Astrocyte of the cerebellum (primary cell): ENCODE results near the gene EME1.

ENCODE experiments used
- DNase-seq: peaks from one replicate; pipeline ENCODE4 v3.0.0-alpha.2; 2011; ENCODE audit warnings: low read depth
- H3K4me3 ChIP-seq: 2 replicates; pipeline ENCODE4 v1.5.1; 2011; ENCODE audit warnings: mild to moderate bottlenecking, low read depth, low read length, moderate library complexity
- in situ Hi-C: cut with HindIII; loops from 2 replicates; pipeline ENCODE4 v1.10.0; 2017; ENCODE audit warnings: low sequenced_read_pairs
- TF ChIP-seq, protein P1 (sequence below): IDR thresholded peaks from 2 replicates; pipeline ENCODE4 v1.5.1; 2012; ENCODE audit warnings: low read length, low read depth, moderate library complexity, mild to moderate bottlenecking; ENCODE audit errors: missing control alignments

EME1 gene

DNA sequence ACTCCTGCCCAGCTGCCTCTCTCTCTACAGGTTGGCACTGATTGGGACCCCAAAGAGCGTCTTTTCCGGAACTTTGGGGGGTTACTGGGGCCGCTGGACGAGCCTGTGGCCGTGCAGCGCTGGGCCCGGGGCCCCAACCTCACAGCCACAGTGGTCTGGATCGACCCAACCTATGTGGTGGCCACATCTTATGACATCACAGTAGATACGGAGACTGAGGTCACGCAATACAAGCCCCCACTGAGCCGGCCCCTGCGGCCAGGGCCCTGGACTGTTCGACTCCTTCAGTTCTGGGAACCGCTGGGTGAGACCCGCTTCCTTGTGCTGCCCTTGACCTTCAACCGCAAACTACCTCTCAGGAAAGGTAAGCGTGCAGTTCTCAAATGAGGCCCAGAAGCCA lies 14.9 kb upstream of the EME1 start:
- in situ Hi-C loops, result no loop called here
- no peak overlapping the region for H3K4me3 ChIP-seq
- TF ChIP-seq, protein P1, sequence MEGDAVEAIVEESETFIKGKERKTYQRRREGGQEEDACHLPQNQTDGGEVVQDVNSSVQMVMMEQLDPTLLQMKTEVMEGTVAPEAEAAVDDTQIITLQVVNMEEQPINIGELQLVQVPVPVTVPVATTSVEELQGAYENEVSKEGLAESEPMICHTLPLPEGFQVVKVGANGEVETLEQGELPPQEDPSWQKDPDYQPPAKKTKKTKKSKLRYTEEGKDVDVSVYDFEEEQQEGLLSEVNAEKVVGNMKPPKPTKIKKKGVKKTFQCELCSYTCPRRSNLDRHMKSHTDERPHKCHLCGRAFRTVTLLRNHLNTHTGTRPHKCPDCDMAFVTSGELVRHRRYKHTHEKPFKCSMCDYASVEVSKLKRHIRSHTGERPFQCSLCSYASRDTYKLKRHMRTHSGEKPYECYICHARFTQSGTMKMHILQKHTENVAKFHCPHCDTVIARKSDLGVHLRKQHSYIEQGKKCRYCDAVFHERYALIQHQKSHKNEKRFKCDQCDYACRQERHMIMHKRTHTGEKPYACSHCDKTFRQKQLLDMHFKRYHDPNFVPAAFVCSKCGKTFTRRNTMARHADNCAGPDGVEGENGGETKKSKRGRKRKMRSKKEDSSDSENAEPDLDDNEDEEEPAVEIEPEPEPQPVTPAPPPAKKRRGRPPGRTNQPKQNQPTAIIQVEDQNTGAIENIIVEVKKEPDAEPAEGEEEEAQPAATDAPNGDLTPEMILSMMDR, result no peak
- DNase-seq, result no peak

DNA sequence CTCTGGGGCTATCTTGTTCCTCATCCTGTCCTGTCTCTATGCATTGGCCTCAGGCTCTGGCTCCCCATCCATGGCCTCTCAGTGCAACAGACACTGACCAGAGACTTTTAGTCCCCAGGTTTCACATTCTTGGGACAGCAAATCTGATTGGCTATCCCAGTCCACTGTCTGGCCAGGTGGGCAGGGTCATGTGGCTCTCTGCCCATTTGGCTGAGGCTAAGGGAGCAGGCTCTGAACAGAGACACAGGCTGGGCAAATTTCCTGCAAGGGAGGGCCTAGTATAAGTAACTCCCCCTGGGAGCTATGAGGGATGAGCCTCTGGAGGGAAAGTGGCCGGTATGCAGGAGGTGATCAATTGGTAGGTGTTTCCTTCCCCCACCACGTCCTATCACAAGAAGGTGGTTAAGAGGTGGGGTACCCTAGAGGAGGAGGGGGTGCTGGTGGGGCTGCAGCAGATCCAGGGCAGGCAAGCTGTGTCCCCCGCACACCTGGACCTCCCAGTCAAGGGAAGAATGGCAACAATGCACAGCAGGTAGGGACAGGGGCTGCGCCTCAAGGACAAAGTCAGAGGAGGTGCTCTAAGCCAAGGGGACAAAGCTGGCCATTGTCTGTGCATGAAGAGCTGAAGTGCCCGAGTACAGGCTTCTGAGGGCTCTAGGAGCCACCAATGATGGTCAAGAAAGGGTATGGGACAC lies 13.9 kb upstream of the EME1 start:
- H3K4me3 ChIP-seq, result no peak overlapping the region
- in situ Hi-C loops, result no loop called here
- TF ChIP-seq, protein P1, result no peak
- no peak for DNase-seq

DNA sequence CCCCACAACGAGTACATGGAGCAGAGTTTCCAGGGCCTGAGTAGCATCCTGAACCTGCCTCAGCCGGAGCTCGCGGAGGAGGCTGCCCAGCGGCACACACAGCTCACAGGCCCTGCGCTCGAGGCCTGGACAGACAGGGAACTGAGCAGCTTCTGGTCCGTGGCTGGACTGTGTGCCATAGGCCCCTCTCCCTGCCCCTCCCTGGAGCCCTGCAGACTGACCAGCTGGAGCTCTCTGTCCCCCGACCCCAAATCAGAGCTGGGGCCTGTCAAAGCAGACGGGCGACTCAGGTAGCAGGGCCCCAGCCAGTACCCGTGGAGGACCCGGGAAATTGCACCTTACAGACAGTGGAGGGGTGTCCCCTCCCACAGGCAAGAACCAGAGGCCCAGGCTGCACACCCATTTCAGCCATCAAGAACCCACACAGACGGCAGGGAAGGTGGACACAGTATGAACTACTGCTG lies 13.0 kb upstream of the EME1 start:
- DNase-seq, result no peak
- TF ChIP-seq, protein P1, result no peak
- no peak overlapping the region for H3K4me3 ChIP-seq
- in situ Hi-C loops, result no loop called here

DNA sequence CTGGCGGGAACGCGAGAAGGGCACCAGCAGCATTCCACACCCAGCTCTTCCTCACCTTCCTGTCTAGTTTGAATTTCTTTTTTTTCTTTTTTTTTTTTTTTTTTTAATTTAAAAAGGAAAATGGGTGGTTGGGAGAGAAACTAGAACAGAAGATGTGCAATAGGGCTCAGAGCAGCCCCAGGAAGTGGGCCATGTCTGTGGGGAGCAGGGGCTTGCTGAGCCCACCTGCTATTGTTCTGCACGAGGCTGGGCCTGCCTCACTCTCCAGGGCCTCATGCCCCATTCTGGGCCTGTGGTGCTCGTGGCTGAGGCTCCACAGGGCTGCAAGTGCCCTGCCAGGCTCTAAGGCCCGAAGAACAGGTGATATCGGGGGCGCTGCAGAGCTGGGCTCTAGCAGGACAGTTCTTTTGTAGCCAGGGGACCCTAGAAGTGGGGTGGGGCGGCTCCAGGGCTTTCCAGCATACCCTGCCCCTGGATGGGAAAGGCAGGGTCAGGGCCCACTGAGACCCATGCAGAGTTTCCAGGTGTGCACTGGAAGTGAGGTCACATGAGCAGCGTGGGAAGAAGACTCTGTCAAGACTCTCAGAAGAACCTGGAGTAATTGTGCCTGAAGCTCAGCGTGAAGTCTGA lies 12.4 kb upstream of the EME1 start:
- TF ChIP-seq, protein P1, result no peak
- no peak for DNase-seq
- H3K4me3 ChIP-seq, result no peak overlapping the region
- in situ Hi-C loops, result no loop called here

DNA sequence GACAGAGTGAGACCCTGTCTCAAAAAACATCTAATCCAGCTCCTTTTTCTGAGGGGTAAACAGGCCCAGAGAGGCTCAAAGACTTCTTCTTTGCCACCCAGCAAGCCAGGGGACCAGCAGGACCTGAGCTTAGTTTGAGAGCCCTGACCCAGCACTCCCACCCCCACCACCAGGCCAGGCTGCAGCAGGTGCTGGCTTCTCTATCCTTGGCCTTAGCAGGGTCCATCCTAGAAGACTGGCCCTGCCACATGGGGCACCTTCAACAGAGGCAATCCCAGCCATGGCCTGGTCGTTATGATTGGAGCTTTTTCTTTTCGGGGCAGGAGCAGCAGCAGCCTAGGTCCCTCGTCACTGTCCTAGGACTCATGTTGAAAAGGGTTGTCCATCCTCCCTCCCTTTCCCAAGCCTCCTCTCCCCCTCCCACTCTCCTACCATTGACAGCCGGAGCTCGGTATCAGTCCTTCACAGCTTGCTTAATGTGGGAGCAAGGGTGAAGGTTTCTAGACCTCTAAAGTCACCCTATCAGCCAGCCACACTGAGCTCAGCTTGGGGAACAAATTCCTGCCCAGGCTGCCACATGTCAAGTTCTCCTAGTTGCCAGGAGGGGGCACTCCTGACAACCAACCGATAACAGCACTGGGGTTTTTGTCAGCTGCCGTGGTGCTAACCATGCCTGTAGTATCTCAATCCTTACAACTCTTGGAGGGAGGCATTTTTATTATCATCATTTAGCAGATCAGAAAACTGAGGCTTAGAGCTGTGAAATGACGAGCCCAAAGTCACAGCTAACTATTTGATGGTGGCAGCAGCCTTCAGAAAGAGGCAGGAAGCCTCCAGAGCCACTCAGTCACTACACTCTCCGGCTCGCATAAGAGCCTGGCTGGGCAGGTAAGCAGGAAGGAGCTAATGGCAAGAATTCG lies 11.2 kb upstream of the EME1 start:
- no peak overlapping the region for H3K4me3 ChIP-seq
- in situ Hi-C loops, result no loop called here
- TF ChIP-seq, protein P1, result peak; percentile 83
- DNase-seq, result peak; percentile 29

DNA sequence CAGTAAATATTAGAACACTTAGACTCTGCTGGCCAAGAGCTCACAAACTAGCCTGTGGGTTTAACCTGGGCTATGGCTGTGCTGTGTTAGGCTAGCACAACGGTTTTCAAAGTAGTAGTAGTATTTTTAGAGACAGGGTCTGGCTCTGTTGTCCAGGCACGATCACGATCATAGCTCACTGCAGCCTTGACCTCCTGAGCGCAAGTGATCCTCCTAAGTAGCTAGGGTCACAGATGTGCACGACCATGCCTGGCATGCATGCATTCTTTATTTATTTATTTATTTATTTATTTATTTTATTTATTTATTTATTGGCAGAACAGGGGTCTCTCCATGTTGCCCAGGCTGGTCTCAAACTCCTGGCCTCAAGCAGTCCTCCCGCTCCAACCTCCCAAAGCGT lies 10.4 kb upstream of the EME1 start:
- DNase-seq, result no peak
- in situ Hi-C loops, result no loop called here
- TF ChIP-seq, protein P1, result no peak
- no peak overlapping the region for H3K4me3 ChIP-seq
